ENCODE measurements around the gene YPEL2. TPM values are rescaled to one million over a fixed set of nuclear protein-coding genes. Genes with fewer than 3 reads are reported as not detected.

The YPEL2 gene
- total RNA-seq, 1 experiment from 2014 or later, result 0.98 TPM

- H3K23me2 ChIP-seq (ENCODE audit: insufficient read length, low read depth, low read length, poor library complexity, severe bottlenecking), result no peaks in the 10 kb centered on the region
- H3K4me1 ChIP-seq (ENCODE audit: insufficient read depth, low read length), result no peaks in the 10 kb centered on the region
- H3K27ac Mint-ChIP-seq, result no peak overlapping the region
- H3K4me3 Mint-ChIP-seq, result no peak overlapping the region
- no peak for TF ChIP-seq CTCF (conservative IDR thresholded peaks at IDR 0.05)
- H3K27ac ChIP-seq (ENCODE audit: insufficient read length, low read depth, low read length), result no peak overlapping the region
- H3K56ac ChIP-seq (ENCODE audit: insufficient read length, low read depth, low read length), result no peak overlapping the region
- no peak overlapping the region for H3K4me2 ChIP-seq (ENCODE audit: insufficient read depth, insufficient read length, low read length)
- no peaks in the 10 kb centered on the region for H3K27me3 Mint-ChIP-seq (ENCODE audit: low read depth)
- no peak overlapping the region for H3K18ac ChIP-seq (ENCODE audit: insufficient read length, low read depth, low read length)
- H4K91ac ChIP-seq (ENCODE audit: insufficient read length, low read depth, low read length), result no peak overlapping the region
- no peak overlapping the region for H3K23ac ChIP-seq (ENCODE audit: insufficient read length, low read depth, low read length)
- H3K4me1 Mint-ChIP-seq, result peaks cover 14 to 24% of the 10 kb centered on the region in 2 experiments; a peak in 3 of 4 replicates
- H3K14ac ChIP-seq (ENCODE audit: insufficient read depth, low read length), result no peak overlapping the region
- no peak for DNase-seq
- no peaks in the 10 kb centered on the region for H4K20me1 ChIP-seq (ENCODE audit: control insufficient read depth, insufficient read depth, insufficient read length)
- no peaks in the 10 kb centered on the region for H3K79me1 ChIP-seq (ENCODE audit: insufficient read depth, low read depth, low read length, poor library complexity, severe bottlenecking)
- no peak overlapping the region for H2BK12ac ChIP-seq (ENCODE audit: insufficient read length, low read depth, low read length)
- H2BK5ac ChIP-seq (ENCODE audit: insufficient read length, low read length), result no peak overlapping the region
- no CpG with 5 or more reads among the region's 7 CpGs for WGBS (ENCODE audit: extremely low coverage, insufficient read length, low lambda C conversion rate)
- H3K27me3 ChIP-seq (ENCODE audit: insufficient read depth, low read length), result no peaks in the 10 kb centered on the region
- no peak overlapping the region for H3T11ph ChIP-seq (ENCODE audit: low read length)
- H3K79me2 ChIP-seq (ENCODE audit: insufficient read depth, low read length), result no peaks in the 10 kb centered on the region
- H3K9ac ChIP-seq (ENCODE audit: extremely low read depth, insufficient read length, low read length), result no peak overlapping the region
- no peak overlapping the region for H4K5ac ChIP-seq (ENCODE audit: insufficient read length, low read depth, low read length)
- H2BK120ac ChIP-seq (ENCODE audit: low read depth, low read length, poor library complexity, severe bottlenecking), result no peak overlapping the region
- H2BK20ac ChIP-seq (ENCODE audit: low read depth, low read length, poor library complexity, severe bottlenecking), result no peak overlapping the region
- H2AK5ac ChIP-seq (ENCODE audit: insufficient read length, low read length), result no peak overlapping the region
- no peak overlapping the region for H4K8ac ChIP-seq (replicated peaks; ENCODE audit: insufficient read length, low read depth, low read length)
- H2AFZ ChIP-seq (ENCODE audit: low read length), result no peak overlapping the region
- H2BK15ac ChIP-seq (ENCODE audit: low read depth, low read length), result no peak overlapping the region
- no peaks in the 10 kb centered on the region for H3K9me3 Mint-ChIP-seq
- no peaks in the 10 kb centered on the region for H3K9me3 ChIP-seq (ENCODE audit: control insufficient read depth, low read depth, low read length)
- H3K36me3 Mint-ChIP-seq (ENCODE audit: insufficient read depth in 1 of 3, low read depth in 3 of 3), result no peaks in the 10 kb centered on the region
- H3K4ac ChIP-seq (ENCODE audit: low read depth, low read length), result no peak overlapping the region
Observed at GRCh38 chr17:59345476-59345875, 14.0 kb downstream of the YPEL2 start.
